Kidney (tissue), 14 donors: ENCODE measurements around the gene SCAPER. TPM values are rescaled to one million over a fixed set of nuclear protein-coding genes. Genes with fewer than 3 reads are reported as not detected.

ENCODE experiments used
- DNase-seq, 5 donors: peaks; one replicate each; pipeline ENCODE4 v3.0.0-alpha.2; 2013 to 2020
- FAIRE-seq: peaks from 2 replicates; lab custom pipeline; 2012; peaks lifted over from hg19 to GRCh38; lab: Jason Lieb, UNC
- H3K27ac ChIP-seq, 2 donors: one replicate each; pipeline ENCODE4 v1.7.0; 2013; ENCODE audit warnings: low read depth in 2 of 2, low read length in 2 of 2, inconsistent platforms in 1 of 2
- H3K27me3 ChIP-seq: one replicate; pipeline ENCODE4 v1.7.1; 2013; ENCODE audit warnings: low read length, inconsistent platforms; ENCODE audit not compliant: control insufficient read depth, insufficient read depth
- H3K36me3 ChIP-seq, 3 donors: one replicate each; pipeline versions ENCODE4 v1.7.0 to v1.7.1; 2013; ENCODE audit warnings: low read length in 3 of 3, control low read depth in 1 of 3, inconsistent platforms in 1 of 3; ENCODE audit not compliant: insufficient read depth in 3 of 3, control insufficient read depth in 2 of 3
- H3K4me1 ChIP-seq, 3 donors: one replicate each; pipeline versions ENCODE4 v1.7.0 to v1.7.1; 2013; ENCODE audit warnings: low read length in 3 of 3, inconsistent platforms in 1 of 3, low read depth in 1 of 3; ENCODE audit not compliant: control insufficient read depth in 2 of 3, insufficient read depth in 2 of 3
- H3K4me3 ChIP-seq, 3 donors: one replicate each; pipeline versions ENCODE4 v1.7.0 to v1.8.1; 2013; ENCODE audit warnings: low read length in 3 of 3, control low read depth in 1 of 3, inconsistent platforms in 1 of 3
- H3K9ac ChIP-seq, 3 donors: one replicate each; pipeline versions ENCODE4 v1.7.0 to v1.7.1; 2013; ENCODE audit warnings: low read length in 3 of 3, control low read depth in 1 of 3, inconsistent platforms in 1 of 3
- H3K9me3 ChIP-seq, 3 donors: one replicate each; pipeline versions ENCODE4 v1.7.0 to v1.7.1; 2013; ENCODE audit warnings: low read length in 3 of 3, control low read depth in 1 of 3, inconsistent platforms in 1 of 3; ENCODE audit not compliant: control insufficient read depth in 2 of 3, insufficient read depth in 1 of 3
- CTCF ChIP-seq: IDR thresholded peaks from 3 replicates; pipeline ENCODE4 v1.5.1; 2012; ENCODE audit warnings: mild to moderate bottlenecking, moderate library complexity, borderline replicate concordance; ENCODE audit not compliant: insufficient read depth; ENCODE audit errors: extremely low read depth
- intact Hi-C: fragments of 100-400 bp; cut with DNase I; formaldehyde crosslinking; loops from one replicate; pipeline ENCODE4 v1.11.1; 2022
- polyA plus RNA-seq: library from polyadenylated mRNA; stranded (reverse); fragments of 350-450 nt; fragmentation: Illumina TruSeq; extraction: RNeasy Lipid Tissue Mini Kit (QIAGEN cat#74804); gene quantifications from one replicate; pipeline ENCODE4 v1.2.3, GENCODE V29; 2014; ENCODE audit warnings: low read depth, low replicate concordance; ENCODE audit not compliant: insufficient read depth
- total RNA-seq: library from RNA; stranded (reverse); fragmentation: NEBNext Ultra II Directional; extraction: Animal tissue kit (Norgen Biotek cat#: 25700); gene quantifications from one replicate; pipeline ENCODE4 v1.2.1, GENCODE V29; 2021
- donor health status: control.
- donor health status: control.
- donor health status: control.
- donor health status: control.
- donor health status: control.
- donor health status: DM: yes; HTN: yes; CAD: no.
- donor health status: Normal renal cell carcinoma (clear cell type).

The SCAPER gene
- total and polyA plus RNA-seq, 2 donors from 2014 or later, result 11.6 to 39.4 TPM

DNA sequence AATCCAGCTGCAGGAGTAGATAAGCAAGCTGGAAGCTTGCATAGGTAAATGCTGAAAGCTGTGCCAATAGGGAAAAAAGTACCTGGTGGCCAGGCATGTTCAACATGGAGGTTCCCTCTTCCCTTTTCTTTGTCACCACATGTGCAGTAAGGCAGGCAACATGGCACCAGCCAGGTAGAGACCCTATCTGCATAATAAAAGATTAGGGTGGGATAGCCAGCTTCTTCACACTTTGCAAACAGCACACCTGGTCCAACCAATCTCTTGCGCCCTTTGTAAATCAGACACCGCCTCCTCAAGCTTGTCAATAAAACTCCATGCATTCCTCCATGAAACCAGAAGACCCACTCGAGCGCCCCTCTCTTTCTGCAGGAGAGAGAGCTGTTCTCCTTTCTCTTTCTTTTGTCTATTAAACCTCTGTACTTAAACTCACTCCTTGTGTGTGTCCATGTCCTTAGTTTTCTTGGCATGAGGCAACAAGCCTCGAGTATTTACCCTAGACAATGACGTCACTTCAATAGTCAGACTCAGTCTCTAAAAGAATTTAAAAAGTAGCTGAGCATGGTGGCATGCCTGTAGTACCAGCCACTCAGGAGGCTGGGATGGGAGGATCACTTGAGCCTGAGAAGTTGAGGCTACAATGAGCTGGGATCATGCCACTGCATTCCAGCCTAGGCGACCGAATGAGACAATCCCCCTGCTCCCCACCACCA is 256.3 kb downstream of the SCAPER start:
- Histone ChIP-seq H3K4me3 (no peak overlapping the region), H3K27me3 (no peaks in the 10 kb centered on the region), H3K9me3 (no peaks in the 10 kb centered on the region), H3K4me1 (no peaks in the 10 kb centered on the region), H3K27ac (no peak overlapping the region), H3K9ac (no peak overlapping the region), H3K36me3 (no peaks in the 10 kb centered on the region)
- TF ChIP-seq CTCF, result no peak
- no peak for FAIRE-seq
- DNase-seq, result no peak
- intact Hi-C loops, result no loop called here

- Histone ChIP-seq H3K9me3 (no peaks in the 10 kb centered on the region), H3K27ac (no peak overlapping the region), H3K4me3 (no peak overlapping the region), H3K36me3 (no peaks in the 10 kb centered on the region), H3K27me3 (no peaks in the 10 kb centered on the region), H3K4me1 (no peaks in the 10 kb centered on the region), H3K9ac (no peak overlapping the region)
- FAIRE-seq (no peak), DNase-seq (no peak)
- intact Hi-C loops, result no loop called here
- no peak for TF ChIP-seq CTCF
These were observed 257.5 kb downstream of the SCAPER start for GRCh38 chr15:76647612-76648011.

GRCh38 chr15:76644646-76645045 is 260.5 kb downstream of the SCAPER start:
- no peak for TF ChIP-seq CTCF
- Histone ChIP-seq H3K9ac (no peak overlapping the region), H3K27me3 (no peaks in the 10 kb centered on the region), H3K9me3 (no peaks in the 10 kb centered on the region), H3K36me3 (no peaks in the 10 kb centered on the region), H3K4me3 (no peak overlapping the region), H3K27ac (no peak overlapping the region), H3K4me1 (no peaks in the 10 kb centered on the region)
- FAIRE-seq, result no peak
- DNase-seq, result no peak
- intact Hi-C loops, result no loop called here
